HEK293 (cell line): Measurements from ENCODE around the gene TULP1.

Source experiments
- CTCF ChIA-PET: fragments of 350-600 bp; formaldehyde crosslinking; extraction: SDS; loops from one replicate; lab custom pipeline; 2021; ENCODE audit warnings: antibody characterized with exemption; lab: Yijun Ruan, JAX
- POLR2A ChIA-PET: fragments of 300-600 bp; formaldehyde crosslinking; extraction: SDS; loops from one replicate; lab custom pipeline; 2020; ENCODE audit warnings: antibody characterized with exemption, inconsistent platforms; lab: Yijun Ruan, JAX
- H3K27ac ChIP-seq: fragments of 200-500 bp; sonication (Bioruptor generic); 2 replicates; pipeline ENCODE4 v1.5.1; 2014; ENCODE audit warnings: low read depth, low read length, control low read depth, inconsistent platforms; ENCODE audit errors: extremely low read depth
- H3K36me3 ChIP-seq, 2 experiments: fragments of 200-500 bp in 1 of 2; sonication (Bioruptor generic) in 1 of 2; 1 replicate in 1 of 2; 2 replicates in 1 of 2; pipeline ENCODE4 v1.5.1; 2014 to 2017; ENCODE audit warnings: inconsistent platforms in 2 of 2, low read length in 2 of 2; ENCODE audit not compliant: control insufficient read depth in 2 of 2, insufficient read depth in 1 of 2
- H3K4me1 ChIP-seq: fragments of 200-500 bp; sonication (Bioruptor generic); 2 replicates; pipeline ENCODE4 v1.5.1; 2014; ENCODE audit warnings: mild to moderate bottlenecking, low read length, inconsistent platforms; ENCODE audit not compliant: control insufficient read depth, insufficient read depth
- H3K4me3 ChIP-seq: 2 replicates; pipeline ENCODE4 v1.5.1; 2011; ENCODE audit warnings: low read depth, mild to moderate bottlenecking, control low read depth, low read length, moderate library complexity
- H3K9me3 ChIP-seq: fragments of 200-500 bp; sonication (Bioruptor generic); 2 replicates; pipeline ENCODE4 v1.5.1; 2014; ENCODE audit warnings: low read depth, low read length, inconsistent platforms; ENCODE audit not compliant: control insufficient read depth, insufficient read depth
- HOXA7 ChIP-seq: sonication (generic); formaldehyde crosslinking; IDR thresholded peaks from 2 replicates; pipeline ENCODE4 v1.8.1; 2022; ENCODE audit warnings: missing genetic modification reagents, borderline replicate concordance
- KLF16 ChIP-seq: fragments of 450-650 bp; formaldehyde crosslinking; IDR thresholded peaks from 2 replicates; pipeline ENCODE4 v1.5.1; 2017; ENCODE audit warnings: missing biosample characterization, missing genetic modification characterization
- REPIN1 ChIP-seq: fragments of 450-650 bp; formaldehyde crosslinking; IDR thresholded peaks from 2 replicates; pipeline ENCODE4 v1.5.1; 2017; ENCODE audit warnings: missing biosample characterization, missing genetic modification characterization, low read depth
- YY1 ChIP-seq: fragments of 450-650 bp; formaldehyde crosslinking; IDR thresholded peaks from 2 replicates; pipeline ENCODE4 v1.5.1; 2018; ENCODE audit warnings: missing biosample characterization, missing genetic modification characterization
- ZBTB21 ChIP-seq: fragments of 450-650 bp; formaldehyde crosslinking; IDR thresholded peaks from 2 replicates; pipeline ENCODE4 v1.5.1; 2017; ENCODE audit warnings: missing biosample characterization, missing genetic modification characterization
- ZBTB8A ChIP-seq: fragments of 450-650 bp; formaldehyde crosslinking; IDR thresholded peaks from 2 replicates; pipeline ENCODE4 v1.5.1; 2016; ENCODE audit warnings: missing biosample characterization, missing genetic modification characterization
- ZFP69B ChIP-seq: fragments of 450-650 bp; formaldehyde crosslinking; IDR thresholded peaks from 2 replicates; pipeline ENCODE4 v1.5.1; 2016; ENCODE audit warnings: missing biosample characterization, missing genetic modification characterization
- ZIC2 ChIP-seq: fragments of 450-650 bp; formaldehyde crosslinking; IDR thresholded peaks from 2 replicates; pipeline ENCODE4 v1.5.1; 2016; ENCODE audit warnings: missing biosample characterization, missing genetic modification characterization
- ZNF146 ChIP-seq: fragments of 450-650 bp; formaldehyde crosslinking; IDR thresholded peaks from 2 replicates; pipeline ENCODE4 v1.5.1; 2016; ENCODE audit warnings: missing biosample characterization, missing genetic modification characterization
- ZNF2 ChIP-seq: fragments of 450-650 bp; formaldehyde crosslinking; IDR thresholded peaks from 2 replicates; pipeline ENCODE4 v1.5.1; 2016; ENCODE audit warnings: missing biosample characterization, missing genetic modification characterization
- ZNF223 ChIP-seq: fragments of 450-650 bp; formaldehyde crosslinking; IDR thresholded peaks from 2 replicates; pipeline ENCODE4 v1.5.1; 2016; ENCODE audit warnings: missing biosample characterization, missing genetic modification characterization
- ZNF311 ChIP-seq: fragments of 450-650 bp; formaldehyde crosslinking; IDR thresholded peaks from 2 replicates; pipeline ENCODE4 v1.5.1; 2017; ENCODE audit warnings: missing biosample characterization, missing genetic modification characterization, borderline replicate concordance
- ZNF341 ChIP-seq: fragments of 450-650 bp; formaldehyde crosslinking; IDR thresholded peaks from 2 replicates; pipeline ENCODE4; 2016; ENCODE audit warnings: low read depth, missing biosample characterization, missing genetic modification characterization
- ZNF404 ChIP-seq: fragments of 450-650 bp; formaldehyde crosslinking; IDR thresholded peaks from 2 replicates; pipeline ENCODE4 v1.5.1; 2017; ENCODE audit warnings: missing biosample characterization, missing genetic modification characterization
- ZNF514 ChIP-seq: fragments of 450-650 bp; formaldehyde crosslinking; IDR thresholded peaks from 2 replicates; pipeline ENCODE4 v1.5.1; 2016; ENCODE audit warnings: missing biosample characterization, missing genetic modification characterization
- ZNF521 ChIP-seq: fragments of 450-650 bp; formaldehyde crosslinking; IDR thresholded peaks from 2 replicates; pipeline ENCODE4 v1.5.1; 2017; ENCODE audit warnings: missing biosample characterization, mild to moderate bottlenecking, missing genetic modification characterization
- ZNF610 ChIP-seq: fragments of 450-650 bp; formaldehyde crosslinking; IDR thresholded peaks from 2 replicates; pipeline ENCODE4 v1.5.1; 2016; ENCODE audit warnings: missing biosample characterization, missing genetic modification characterization, borderline replicate concordance
- ZNF624 ChIP-seq: fragments of 450-650 bp; formaldehyde crosslinking; IDR thresholded peaks from 2 replicates; pipeline ENCODE4 v1.5.1; 2017; ENCODE audit warnings: missing biosample characterization, missing genetic modification characterization
- ZNF626 ChIP-seq: fragments of 450-650 bp; sonication (Bioruptor Pico); formaldehyde crosslinking; IDR thresholded peaks from 2 replicates; pipeline ENCODE4 v1.5.1; 2018; ENCODE audit warnings: missing biosample characterization, missing genetic modification characterization, inconsistent platforms
- ZNF777 ChIP-seq: fragments of 450-650 bp; formaldehyde crosslinking; IDR thresholded peaks from 2 replicates; pipeline ENCODE4 v1.5.1; 2017; ENCODE audit warnings: missing biosample characterization, missing genetic modification characterization, borderline replicate concordance
- ZSCAN23 ChIP-seq: fragments of 450-650 bp; formaldehyde crosslinking; IDR thresholded peaks from 2 replicates; pipeline ENCODE4 v1.5.1; 2016; ENCODE audit warnings: missing biosample characterization, missing genetic modification characterization
- TF ChIP-seq, protein P1 (sequence below): fragments of 450-650 bp; formaldehyde crosslinking; IDR thresholded peaks from 2 replicates; pipeline ENCODE4 v1.5.1; 2016; ENCODE audit warnings: missing biosample characterization, missing genetic modification characterization
- TF ChIP-seq, protein P2 (sequence below): fragments of 450-650 bp; formaldehyde crosslinking; IDR thresholded peaks from 2 replicates; pipeline ENCODE4 v1.5.1; 2016; ENCODE audit warnings: missing biosample characterization, missing genetic modification characterization
- TF ChIP-seq, protein P3 (sequence below): fragments of 450-650 bp; formaldehyde crosslinking; conservative IDR thresholded peaks from 2 replicates; pipeline ENCODE4 v1.5.1; 2016; ENCODE audit warnings: low read depth, missing biosample characterization, missing genetic modification characterization

TULP1 gene

DNA sequence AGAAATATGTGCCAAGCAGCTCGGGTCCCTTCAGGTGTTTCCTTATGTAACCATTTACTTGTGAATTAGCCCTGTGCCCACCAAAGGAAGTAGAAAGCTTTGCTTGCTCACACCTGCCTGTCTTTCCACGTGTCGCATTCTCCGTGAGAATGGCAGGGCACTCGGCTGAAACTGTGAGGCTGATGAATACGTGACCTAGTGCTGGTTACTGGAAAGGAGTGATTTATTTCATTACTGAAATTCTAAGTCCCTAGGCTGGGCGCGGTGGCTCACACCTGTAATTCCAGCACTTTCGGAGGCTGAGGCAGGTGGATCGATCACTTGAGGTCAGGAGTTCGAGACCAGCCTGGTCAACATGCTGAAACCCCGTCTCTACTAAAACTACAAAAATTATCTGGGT, 45.9 kb upstream of the TULP1 start (continued):
- TF ChIP-seq ZNF146 (tag by site-specific recombination) (no peak), ZFP69B (no peak), ZNF2 (tag by site-specific recombination) (no peak), ZBTB21 (no peak), ZNF521 (tag by site-specific recombination) (no peak)

DNA sequence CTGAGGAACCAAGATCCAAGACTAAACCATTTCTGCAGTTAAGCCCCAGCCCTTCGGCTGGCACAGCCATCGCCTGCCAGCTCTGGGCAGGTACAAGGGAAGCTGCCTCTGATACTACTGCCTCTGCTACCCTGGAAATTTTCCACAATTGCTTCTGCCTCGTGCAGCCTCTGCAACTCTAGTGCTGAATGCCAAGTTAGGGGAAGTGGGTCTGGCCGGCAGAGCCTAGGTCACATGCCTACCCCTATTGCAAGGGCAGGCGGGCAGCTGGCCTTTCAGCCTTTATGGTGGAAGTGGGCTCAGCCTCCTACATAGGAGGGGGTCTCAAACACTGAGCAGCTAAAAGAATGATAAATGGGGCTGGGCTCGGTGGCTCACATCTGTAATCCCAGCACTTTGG, 44.5 kb upstream of the TULP1 start:
- Histone ChIP-seq H3K9me3 (no peaks in the 10 kb centered on the region), H3K36me3 (no peaks in the 10 kb centered on the region), H3K4me1 (peaks cover 3% of the 10 kb centered on the region; the same call in 1 of the 2 replicates), H3K27ac (no peak overlapping the region), H3K4me3 (no peak overlapping the region)
- POLR2A ChIA-PET = no interaction called here
- CTCF ChIA-PET = interaction anchor here (0.5 to 2.4 kb wide), 2 partner anchors 28 to 35 kb away, joined by 3 to 10 read pairs; no protein-coding TSS in a partner anchor
- no peak for TF ChIP-seq REPIN1
- TF ChIP-seq ZIC2 (tag by site-specific recombination) = no peak
- no peak for TF ChIP-seq ZNF223 (tag by site-specific recombination)
- TF ChIP-seq ZNF404 (tag by site-specific recombination) = no peak
- no peak for TF ChIP-seq YY1 (tag by site-specific recombination)
- no peak for TF ChIP-seq ZNF626 (tag by site-specific recombination)
- TF ChIP-seq ZBTB8A (tag by site-specific recombination) = no peak
- no peak for TF ChIP-seq ZNF624 (tag by site-specific recombination)
- no peak for TF ChIP-seq KLF16 (tag by site-specific recombination)
- TF ChIP-seq ZNF514 (tag by site-specific recombination) = no peak
- no peak for TF ChIP-seq ZBTB21
- TF ChIP-seq ZNF777 = no peak
- TF ChIP-seq ZSCAN23 (tag by site-specific recombination) = no peak
- TF ChIP-seq, protein P1, sequence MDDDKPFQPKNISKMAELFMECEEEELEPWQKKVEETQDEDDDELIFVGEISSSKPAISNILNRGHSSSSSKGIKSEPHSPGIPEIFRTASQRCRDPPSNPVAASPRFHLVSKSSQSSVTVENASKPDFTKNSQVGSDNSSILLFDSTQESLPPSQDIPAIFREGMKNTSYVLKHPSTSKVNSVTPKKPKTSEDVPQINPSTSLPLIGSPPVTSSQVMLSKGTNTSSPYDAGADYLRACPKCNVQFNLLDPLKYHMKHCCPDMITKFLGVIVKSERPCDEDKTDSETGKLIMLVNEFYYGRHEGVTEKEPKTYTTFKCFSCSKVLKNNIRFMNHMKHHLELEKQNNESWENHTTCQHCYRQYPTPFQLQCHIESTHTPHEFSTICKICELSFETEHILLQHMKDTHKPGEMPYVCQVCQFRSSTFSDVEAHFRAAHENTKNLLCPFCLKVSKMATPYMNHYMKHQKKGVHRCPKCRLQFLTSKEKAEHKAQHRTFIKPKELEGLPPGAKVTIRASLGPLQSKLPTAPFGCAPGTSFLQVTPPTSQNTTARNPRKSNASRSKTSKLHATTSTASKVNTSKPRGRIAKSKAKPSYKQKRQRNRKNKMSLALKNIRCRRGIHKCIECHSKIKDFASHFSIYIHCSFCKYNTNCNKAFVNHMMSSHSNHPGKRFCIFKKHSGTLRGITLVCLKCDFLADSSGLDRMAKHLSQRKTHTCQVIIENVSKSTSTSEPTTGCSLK = no peak
- TF ChIP-seq ZNF311 = no peak
- TF ChIP-seq ZNF610 (tag by site-specific recombination) = no peak
- TF ChIP-seq ZNF341 (tag by site-specific recombination) = no peak
- TF ChIP-seq, protein P2, sequence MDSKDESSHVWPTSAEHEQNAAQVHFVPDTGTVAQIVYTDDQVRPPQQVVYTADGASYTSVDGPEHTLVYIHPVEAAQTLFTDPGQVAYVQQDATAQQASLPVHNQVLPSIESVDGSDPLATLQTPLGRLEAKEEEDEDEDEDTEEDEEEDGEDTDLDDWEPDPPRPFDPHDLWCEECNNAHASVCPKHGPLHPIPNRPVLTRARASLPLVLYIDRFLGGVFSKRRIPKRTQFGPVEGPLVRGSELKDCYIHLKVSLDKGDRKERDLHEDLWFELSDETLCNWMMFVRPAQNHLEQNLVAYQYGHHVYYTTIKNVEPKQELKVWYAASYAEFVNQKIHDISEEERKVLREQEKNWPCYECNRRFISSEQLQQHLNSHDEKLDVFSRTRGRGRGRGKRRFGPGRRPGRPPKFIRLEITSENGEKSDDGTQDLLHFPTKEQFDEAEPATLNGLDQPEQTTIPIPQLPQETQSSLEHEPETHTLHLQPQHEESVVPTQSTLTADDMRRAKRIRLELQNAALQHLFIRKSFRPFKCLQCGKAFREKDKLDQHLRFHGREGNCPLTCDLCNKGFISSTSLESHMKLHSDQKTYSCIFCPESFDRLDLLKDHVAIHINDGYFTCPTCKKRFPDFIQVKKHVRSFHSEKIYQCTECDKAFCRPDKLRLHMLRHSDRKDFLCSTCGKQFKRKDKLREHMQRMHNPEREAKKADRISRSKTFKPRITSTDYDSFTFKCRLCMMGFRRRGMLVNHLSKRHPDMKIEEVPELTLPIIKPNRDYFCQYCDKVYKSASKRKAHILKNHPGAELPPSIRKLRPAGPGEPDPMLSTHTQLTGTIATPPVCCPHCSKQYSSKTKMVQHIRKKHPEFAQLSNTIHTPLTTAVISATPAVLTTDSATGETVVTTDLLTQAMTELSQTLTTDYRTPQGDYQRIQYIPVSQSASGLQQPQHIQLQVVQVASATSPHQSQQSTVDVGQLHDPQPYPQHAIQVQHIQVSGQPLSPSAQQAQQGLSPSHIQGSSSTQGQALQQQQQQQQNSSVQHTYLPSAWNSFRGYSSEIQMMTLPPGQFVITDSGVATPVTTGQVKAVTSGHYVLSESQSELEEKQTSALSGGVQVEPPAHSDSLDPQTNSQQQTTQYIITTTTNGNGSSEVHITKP (tag by site-specific recombination) = no peak
- no peak for TF ChIP-seq HOXA7 (CRISPR knock-in tag)
- TF ChIP-seq, protein P3, sequence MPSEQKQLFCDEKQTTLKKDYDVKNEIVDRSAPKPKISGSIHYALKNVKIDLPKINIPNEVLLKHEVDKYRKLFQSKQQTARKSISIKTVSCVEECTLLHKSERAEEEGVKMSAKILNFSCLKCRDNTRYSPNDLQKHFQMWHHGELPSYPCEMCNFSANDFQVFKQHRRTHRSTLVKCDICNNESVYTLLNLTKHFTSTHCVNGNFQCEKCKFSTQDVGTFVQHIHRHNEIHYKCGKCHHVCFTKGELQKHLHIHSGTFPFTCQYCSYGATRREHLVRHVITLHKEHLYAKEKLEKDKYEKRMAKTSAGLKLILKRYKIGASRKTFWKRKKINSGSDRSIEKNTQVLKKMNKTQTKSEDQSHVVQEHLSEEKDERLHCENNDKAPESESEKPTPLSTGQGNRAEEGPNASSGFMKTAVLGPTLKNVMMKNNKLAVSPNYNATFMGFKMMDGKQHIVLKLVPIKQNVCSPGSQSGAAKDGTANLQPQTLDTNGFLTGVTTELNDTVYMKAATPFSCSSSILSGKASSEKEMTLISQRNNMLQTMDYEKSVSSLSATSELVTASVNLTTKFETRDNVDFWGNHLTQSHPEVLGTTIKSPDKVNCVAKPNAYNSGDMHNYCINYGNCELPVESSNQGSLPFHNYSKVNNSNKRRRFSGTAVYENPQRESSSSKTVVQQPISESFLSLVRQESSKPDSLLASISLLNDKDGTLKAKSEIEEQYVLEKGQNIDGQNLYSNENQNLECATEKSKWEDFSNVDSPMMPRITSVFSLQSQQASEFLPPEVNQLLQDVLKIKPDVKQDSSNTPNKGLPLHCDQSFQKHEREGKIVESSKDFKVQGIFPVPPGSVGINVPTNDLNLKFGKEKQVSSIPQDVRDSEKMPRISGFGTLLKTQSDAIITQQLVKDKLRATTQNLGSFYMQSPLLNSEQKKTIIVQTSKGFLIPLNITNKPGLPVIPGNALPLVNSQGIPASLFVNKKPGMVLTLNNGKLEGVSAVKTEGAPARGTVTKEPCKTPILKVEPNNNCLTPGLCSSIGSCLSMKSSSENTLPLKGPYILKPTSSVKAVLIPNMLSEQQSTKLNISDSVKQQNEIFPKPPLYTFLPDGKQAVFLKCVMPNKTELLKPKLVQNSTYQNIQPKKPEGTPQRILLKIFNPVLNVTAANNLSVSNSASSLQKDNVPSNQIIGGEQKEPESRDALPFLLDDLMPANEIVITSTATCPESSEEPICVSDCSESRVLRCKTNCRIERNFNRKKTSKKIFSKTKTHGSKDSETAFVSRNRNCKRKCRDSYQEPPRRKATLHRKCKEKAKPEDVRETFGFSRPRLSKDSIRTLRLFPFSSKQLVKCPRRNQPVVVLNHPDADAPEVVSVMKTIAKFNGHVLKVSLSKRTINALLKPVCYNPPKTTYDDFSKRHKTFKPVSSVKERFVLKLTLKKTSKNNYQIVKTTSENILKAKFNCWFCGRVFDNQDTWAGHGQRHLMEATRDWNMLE (tag by site-specific recombination) = no peak
